Measurements from ENCODE around the gene RASA3. TPM values are rescaled to one million over a fixed set of nuclear protein-coding genes. Genes with fewer than 3 reads are reported as not detected.
A peak's percentile ranks its signal among the peaks of the same experiment; 100 is the strongest.

Gene RASA3
- total RNA-seq, 3 donors from 2014 or later = 7.9 to 19.0 (median 8.4) TPM

DNA sequence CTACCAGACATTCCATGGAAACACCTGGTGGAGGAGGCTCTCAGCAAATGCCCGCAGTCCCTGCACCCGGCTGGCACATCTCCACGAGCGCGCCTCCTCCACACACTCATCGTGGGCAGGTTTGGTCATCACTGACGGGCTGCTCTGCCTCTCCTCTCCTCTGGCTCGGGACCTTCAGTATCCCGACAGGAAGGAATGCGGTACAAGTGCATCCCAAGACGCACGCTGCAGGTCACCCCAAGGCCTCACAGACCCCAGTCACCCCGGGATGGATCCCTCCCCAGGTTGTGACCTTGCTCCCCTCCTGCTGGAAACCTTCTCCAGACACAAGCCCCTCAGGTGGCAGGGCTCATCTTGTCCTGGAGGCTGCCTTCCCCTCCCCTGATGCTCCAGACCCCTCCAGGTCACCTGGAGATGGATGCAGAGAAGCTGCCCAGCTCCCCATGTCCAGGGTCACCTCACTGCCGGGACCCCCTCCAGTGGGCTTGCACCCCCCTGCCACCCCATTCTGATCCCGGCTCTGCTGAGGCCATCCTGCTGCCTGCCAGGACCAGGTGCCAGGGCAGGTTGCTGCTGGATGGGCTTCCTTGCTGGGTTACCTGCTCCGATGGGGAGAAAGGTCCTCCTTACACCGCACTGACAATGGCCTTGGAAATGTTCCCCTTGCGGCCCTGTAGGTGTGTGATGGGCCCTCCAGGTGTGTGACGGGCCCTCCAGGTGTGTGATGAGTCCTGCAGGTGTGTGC is 188.4 kb downstream of the RASA3 start:
- intact Hi-C loops (cut with DNase I, micrococcal nuclease) = no loop called here

DNA sequence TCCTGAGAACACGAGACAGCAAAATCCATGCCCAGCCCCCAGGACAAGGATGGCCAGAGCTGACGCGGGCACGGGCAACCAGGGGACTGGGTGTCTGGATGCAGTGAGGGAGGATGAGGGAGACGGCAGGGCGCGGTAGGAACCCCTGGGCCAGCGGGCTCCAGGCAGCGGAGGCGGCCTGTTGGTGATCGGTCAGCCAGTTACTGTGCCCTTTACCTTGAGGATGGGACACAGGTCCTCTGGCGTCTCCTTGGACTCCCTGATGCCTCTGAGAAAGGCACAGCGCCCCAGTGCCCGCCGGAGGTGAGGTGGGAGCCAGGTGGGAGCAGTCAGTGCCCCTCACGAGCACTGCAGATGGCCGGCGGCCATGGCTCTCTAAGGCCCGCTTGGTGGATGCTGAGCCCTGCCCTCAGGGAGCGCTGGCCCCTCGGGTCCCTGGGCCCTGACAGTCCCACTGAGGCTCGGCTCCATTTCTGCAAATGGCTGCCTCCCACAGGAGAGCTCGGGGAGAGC is 189.8 kb downstream of the RASA3 start:
- DNase-seq (peak in 1 of 3 donors; percentile 16), ATAC-seq (no peak)
- Histone ChIP-seq H3K9me3 (no peaks in the 10 kb centered on the region), H3K4me1 (ENCODE audit: low read depth) (peaks cover 10% of the 10 kb centered on the region), H3K4me3 (no peak overlapping the region), H3K36me3 (ENCODE audit: low read depth) (no peaks in the 10 kb centered on the region)
- TF ChIP-seq, protein P1, sequence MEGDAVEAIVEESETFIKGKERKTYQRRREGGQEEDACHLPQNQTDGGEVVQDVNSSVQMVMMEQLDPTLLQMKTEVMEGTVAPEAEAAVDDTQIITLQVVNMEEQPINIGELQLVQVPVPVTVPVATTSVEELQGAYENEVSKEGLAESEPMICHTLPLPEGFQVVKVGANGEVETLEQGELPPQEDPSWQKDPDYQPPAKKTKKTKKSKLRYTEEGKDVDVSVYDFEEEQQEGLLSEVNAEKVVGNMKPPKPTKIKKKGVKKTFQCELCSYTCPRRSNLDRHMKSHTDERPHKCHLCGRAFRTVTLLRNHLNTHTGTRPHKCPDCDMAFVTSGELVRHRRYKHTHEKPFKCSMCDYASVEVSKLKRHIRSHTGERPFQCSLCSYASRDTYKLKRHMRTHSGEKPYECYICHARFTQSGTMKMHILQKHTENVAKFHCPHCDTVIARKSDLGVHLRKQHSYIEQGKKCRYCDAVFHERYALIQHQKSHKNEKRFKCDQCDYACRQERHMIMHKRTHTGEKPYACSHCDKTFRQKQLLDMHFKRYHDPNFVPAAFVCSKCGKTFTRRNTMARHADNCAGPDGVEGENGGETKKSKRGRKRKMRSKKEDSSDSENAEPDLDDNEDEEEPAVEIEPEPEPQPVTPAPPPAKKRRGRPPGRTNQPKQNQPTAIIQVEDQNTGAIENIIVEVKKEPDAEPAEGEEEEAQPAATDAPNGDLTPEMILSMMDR (IDR thresholded peaks at IDR 0.05) = no peak
- intact Hi-C loops (cut with DNase I, micrococcal nuclease) = no loop called here

More for the DNA sequence above, 188.4 kb downstream of the RASA3 start:
- no peaks in the 10 kb centered on the region for H3K9me3 ChIP-seq
- no peaks in the 10 kb centered on the region for H3K36me3 ChIP-seq (ENCODE audit: low read depth)
- ATAC-seq = no peak
- DNase-seq = peak in 1 of 3 donors; percentile 15
- no peak overlapping the region for H3K4me3 ChIP-seq
- TF ChIP-seq, protein P1 (IDR thresholded peaks at IDR 0.05) = no peak
- H3K4me1 ChIP-seq (ENCODE audit: low read depth) = peaks cover 10% of the 10 kb centered on the region

DNA sequence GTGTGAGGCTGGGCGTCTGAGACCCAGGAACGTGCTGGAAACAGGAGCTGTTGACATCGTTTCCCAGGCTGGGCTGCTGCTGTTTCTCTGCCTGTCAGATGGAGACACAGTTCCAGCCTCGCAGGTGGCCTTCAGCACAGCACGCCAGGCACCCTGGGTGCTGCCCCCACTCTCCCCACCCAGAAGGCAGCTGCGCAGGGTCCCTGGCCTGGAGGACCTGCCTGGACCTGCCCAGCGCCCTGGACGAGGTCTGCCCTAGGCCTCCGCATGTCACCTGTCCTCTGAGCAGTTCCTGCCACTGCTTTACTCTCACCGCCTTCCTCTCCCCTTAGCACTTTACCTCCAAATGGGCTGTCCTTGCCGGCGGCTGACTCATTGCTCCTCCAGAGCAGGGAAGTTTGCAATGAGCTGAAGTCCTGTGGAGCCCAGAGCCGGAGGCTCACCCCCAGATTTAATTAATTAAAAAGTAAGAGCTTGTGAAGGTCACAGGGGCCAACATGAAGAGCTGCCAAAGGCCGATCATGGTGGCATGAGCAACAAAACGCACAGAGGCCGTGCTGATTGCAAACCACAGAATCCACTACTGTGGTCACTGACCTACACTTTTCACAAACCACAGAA is 190.7 kb downstream of the RASA3 start:
- H3K9me3 ChIP-seq = no peaks in the 10 kb centered on the region
- peaks cover 8% of the 10 kb centered on the region for H3K4me1 ChIP-seq (ENCODE audit: low read depth)
- peak in 1 of 3 donors; percentile 7 for DNase-seq
- ATAC-seq = no peak
- intact Hi-C loops (cut with DNase I, micrococcal nuclease) = no loop called here
- TF ChIP-seq, protein P1 (IDR thresholded peaks at IDR 0.05) = no peak
- no peak overlapping the region for H3K4me3 ChIP-seq
- no peaks in the 10 kb centered on the region for H3K36me3 ChIP-seq (ENCODE audit: low read depth)

DNA sequence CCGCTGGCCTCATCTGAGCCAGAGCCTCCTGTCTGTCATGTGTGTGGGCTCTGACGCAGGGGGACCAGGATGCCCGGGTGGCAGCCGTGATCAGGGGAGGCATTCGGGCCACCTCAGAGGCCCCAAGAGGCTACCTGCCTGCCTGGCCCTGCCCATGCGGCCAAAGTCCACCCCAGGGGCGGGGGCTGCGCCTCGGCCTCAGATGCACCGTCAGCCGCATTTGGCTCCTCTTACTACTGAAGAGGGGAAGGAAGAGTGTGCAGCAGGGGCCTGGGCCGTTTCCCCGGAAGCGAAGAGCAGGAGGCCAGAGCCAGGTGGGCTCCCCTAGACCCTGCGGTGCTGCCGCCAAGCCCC is 192.5 kb downstream of the RASA3 start:
- intact Hi-C loops (cut with DNase I, micrococcal nuclease) = loop anchor here in 1 of 2 donors (10.0 kb wide), 1 partner anchor 125 kb away; no protein-coding TSS in a partner anchor
- TF ChIP-seq, protein P1 (IDR thresholded peaks at IDR 0.05) = no peak
- ATAC-seq (peak; percentile 62), DNase-seq (peak in 2 of 3 donors; percentile 36 to 67)
- Histone ChIP-seq H3K4me1 (ENCODE audit: low read depth) (peaks cover 8% of the 10 kb centered on the region), H3K4me3 (no peak overlapping the region), H3K9me3 (no peaks in the 10 kb centered on the region), H3K36me3 (ENCODE audit: low read depth) (no peaks in the 10 kb centered on the region)

DNA sequence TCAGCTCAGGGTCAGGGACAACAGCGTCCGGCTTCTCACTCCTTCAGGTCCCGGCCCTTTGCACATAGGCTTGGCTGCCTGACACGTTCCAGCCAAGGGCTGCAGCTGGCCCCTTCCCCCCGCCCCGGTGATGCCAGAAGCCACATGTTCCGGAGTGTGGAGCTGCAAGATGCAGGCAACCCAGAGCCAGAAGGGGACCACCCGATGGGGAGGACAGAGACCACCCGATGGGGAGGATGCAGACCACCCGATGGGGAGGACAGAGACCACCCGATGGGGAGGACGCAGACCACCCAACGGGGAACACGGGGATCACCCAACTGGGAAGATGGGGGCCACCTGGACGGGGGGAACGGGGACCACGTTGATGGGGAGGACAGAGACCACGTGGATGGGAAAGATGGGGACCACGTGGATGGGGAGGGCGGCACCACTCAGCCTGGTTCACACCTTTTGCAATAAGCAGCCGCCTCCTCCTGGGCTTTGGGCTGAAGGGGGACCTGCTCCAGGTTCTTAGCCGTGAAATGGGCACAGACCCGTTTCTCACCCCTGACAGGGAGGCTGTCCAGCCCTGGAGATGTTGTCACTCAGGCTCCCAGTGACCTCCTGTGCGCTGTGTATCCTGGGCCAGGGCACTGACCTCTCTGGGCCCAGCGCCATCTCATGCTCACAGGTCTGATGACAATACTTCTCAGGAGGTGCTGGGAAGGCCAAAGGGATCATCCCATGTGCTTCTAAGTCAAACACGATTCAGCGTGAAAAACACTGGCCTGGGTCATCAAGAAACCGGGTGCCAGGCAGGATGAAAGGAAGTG is 193.1 kb downstream of the RASA3 start:
- peak; percentile 7 for ATAC-seq

More for the DNA sequence above, 193.1 kb downstream of the RASA3 start:
- TF ChIP-seq, protein P1 (IDR thresholded peaks at IDR 0.05) = no peak
- intact Hi-C loops (cut with DNase I, micrococcal nuclease) = loop anchor here in 1 of 2 donors (10.0 kb wide), 1 partner anchor 125 kb away; no protein-coding TSS in a partner anchor
- Histone ChIP-seq H3K9me3 (no peaks in the 10 kb centered on the region), H3K4me3 (no peak overlapping the region), H3K4me1 (ENCODE audit: low read depth) (peaks cover 8% of the 10 kb centered on the region), H3K36me3 (ENCODE audit: low read depth) (no peaks in the 10 kb centered on the region)
- no peak for DNase-seq

Measured in mucosa of descending colon (tissue), 3 donors.